ENCODE measurements around the gene LRMDA. TPM values are rescaled to one million over a fixed set of nuclear protein-coding genes. Genes with fewer than 3 reads are reported as not detected.

The LRMDA gene
- total and polyA plus RNA-seq, 7 donors, result 2.8 to 22.2 (median 9.0) TPM

GRCh38 chr10:75645704-75646103 is 214.3 kb downstream of the LRMDA start:
- Histone ChIP-seq H3K4me3 (no peak overlapping the region), H3K27me3 (no peaks in the 10 kb centered on the region), H3K4me1 (peaks cover 0 to 6% (median 0%) of the 10 kb centered on the region in 4 donors), H3K27ac (no peak overlapping the region), H3K9me3 (no peaks in the 10 kb centered on the region), H3K36me3 (no peaks in the 10 kb centered on the region)
- no peak for TF ChIP-seq POLR2AphosphoS5 (IDR thresholded peaks at IDR 0.05)
- TF ChIP-seq POLR2A (IDR thresholded peaks at IDR 0.05), result no peak
- no peak for TF ChIP-seq CTCF (IDR thresholded peaks at IDR 0.05)
- no peak for TF ChIP-seq EP300 (IDR thresholded peaks at IDR 0.05)
- intact Hi-C loops (cut with DNase I), result no loop called here
- 89 to 90% methylated on average over 1 of the region's 1 CpG for WGBS, 2 donors
- no peak for DNase-seq

- H3K27me3 ChIP-seq, result no peaks in the 10 kb centered on the region
- DNase-seq, result no peak
- H3K4me3 ChIP-seq, result no peak overlapping the region
- H3K9me3 ChIP-seq, result no peaks in the 10 kb centered on the region
- TF ChIP-seq POLR2A (IDR thresholded peaks at IDR 0.05) (no peak), EP300 (IDR thresholded peaks at IDR 0.05) (no peak), POLR2AphosphoS5 (IDR thresholded peaks at IDR 0.05) (no peak), CTCF (IDR thresholded peaks at IDR 0.05) (no peak)
- no peak overlapping the region for H3K27ac ChIP-seq
- intact Hi-C loops (cut with DNase I), result no loop called here
- WGBS, 2 donors, result 89 to 91% methylated on average over 19 of the region's 19 CpGs
- peaks cover 0 to 8% (median 0%) of the 10 kb centered on the region in 4 donors for H3K4me1 ChIP-seq
- H3K36me3 ChIP-seq, result no peaks in the 10 kb centered on the region
These were observed 214.9 kb downstream of the LRMDA start for GRCh38 chr10:75646218-75646915.

DNA sequence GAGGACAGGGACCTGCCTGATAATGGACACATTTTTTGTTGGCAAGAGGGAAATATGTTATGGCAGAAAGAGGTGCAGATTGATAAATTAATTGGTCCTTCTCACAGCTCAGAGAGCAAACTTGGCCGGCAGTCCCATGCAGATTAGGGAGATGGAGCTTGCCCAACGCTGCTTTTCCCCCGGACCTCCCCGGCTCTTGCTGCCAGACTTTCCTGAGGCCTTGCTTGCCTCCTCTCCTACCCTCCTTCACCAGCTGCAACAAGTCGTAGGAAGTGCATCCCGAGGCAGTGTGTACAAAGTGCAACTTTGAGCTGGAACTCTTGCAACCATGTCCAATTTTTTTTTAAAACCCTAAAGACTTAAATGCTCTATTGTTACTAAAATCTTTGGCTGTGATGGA is 215.5 kb downstream of the LRMDA start:
- WGBS, 2 donors, result 56 to 71% methylated on average over 6 of the region's 6 CpGs
- Histone ChIP-seq H3K36me3 (no peaks in the 10 kb centered on the region), H3K9me3 (no peaks in the 10 kb centered on the region), H3K27ac (no peak overlapping the region), H3K4me1 (peaks cover 0 to 13% (median under 1%) of the 10 kb centered on the region in 4 donors), H3K27me3 (no peaks in the 10 kb centered on the region), H3K4me3 (no peak overlapping the region)
- intact Hi-C loops (cut with DNase I), result no loop called here
- no peak for DNase-seq
- TF ChIP-seq CTCF (IDR thresholded peaks at IDR 0.05) (no peak), POLR2A (IDR thresholded peaks at IDR 0.05) (no peak), EP300 (IDR thresholded peaks at IDR 0.05) (no peak), POLR2AphosphoS5 (IDR thresholded peaks at IDR 0.05) (no peak)

DNA sequence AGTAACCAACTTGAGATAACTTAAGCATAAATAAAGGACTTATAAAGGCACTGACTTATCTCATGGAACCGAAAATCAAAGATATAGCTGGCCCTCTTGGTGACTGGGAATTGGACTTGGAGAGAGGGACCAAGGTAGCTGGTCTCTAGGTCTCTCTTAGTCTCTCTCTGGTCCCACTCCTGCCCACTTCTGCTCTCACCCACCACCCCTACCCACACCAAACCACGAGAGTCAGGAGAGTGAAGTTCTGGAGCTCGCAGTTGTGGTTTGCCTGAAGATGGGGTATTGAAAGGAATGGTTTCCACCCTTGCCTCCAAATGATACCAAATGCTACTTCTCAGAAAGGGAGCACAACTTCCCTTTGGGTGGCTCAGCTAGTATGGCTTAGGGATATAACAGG is 216.3 kb downstream of the LRMDA start:
- Histone ChIP-seq H3K4me3 (no peak overlapping the region), H3K27ac (no peak overlapping the region), H3K9me3 (no peaks in the 10 kb centered on the region), H3K4me1 (peaks cover 0 to 21% (median 4%) of the 10 kb centered on the region in 4 donors), H3K36me3 (no peaks in the 10 kb centered on the region), H3K27me3 (no peaks in the 10 kb centered on the region)
- intact Hi-C loops (cut with DNase I), result no loop called here
- 76 to 92% methylated on average over 3 of the region's 3 CpGs for WGBS, 2 donors
- no peak for TF ChIP-seq POLR2AphosphoS5 (IDR thresholded peaks at IDR 0.05)
- TF ChIP-seq POLR2A (IDR thresholded peaks at IDR 0.05), result no peak
- TF ChIP-seq CTCF (IDR thresholded peaks at IDR 0.05), result no peak
- no peak for DNase-seq

DNA sequence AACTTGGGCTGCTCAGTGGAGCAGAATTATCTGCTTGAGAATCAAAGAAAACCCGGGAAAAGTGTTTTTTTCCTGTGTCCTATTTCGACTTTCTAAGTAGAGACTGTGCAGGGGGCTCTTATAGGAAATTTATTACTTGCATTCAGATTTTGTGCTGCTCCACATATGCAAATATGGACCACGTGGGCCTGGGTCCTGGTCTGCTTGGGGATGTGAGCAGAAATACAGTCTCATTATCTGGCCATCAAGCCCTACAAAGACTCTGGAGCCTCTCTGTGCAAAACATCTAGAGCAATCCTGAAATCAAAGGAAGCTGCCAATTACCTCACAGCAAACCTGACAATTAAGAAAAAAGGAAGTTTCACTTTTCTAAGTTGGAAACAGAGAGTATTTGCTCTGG is 216.9 kb downstream of the LRMDA start:
- Histone ChIP-seq H3K27me3 (no peaks in the 10 kb centered on the region), H3K36me3 (no peaks in the 10 kb centered on the region), H3K9me3 (no peaks in the 10 kb centered on the region), H3K4me1 (peaks cover 0 to 28% (median 4%) of the 10 kb centered on the region in 4 donors), H3K4me3 (no peak overlapping the region), H3K27ac (no peak overlapping the region)
- intact Hi-C loops (cut with DNase I), result no loop called here
- 69 to 80% methylated on average over 3 of the region's 3 CpGs for WGBS, 2 donors
- TF ChIP-seq POLR2A (IDR thresholded peaks at IDR 0.05), result no peak
- TF ChIP-seq POLR2AphosphoS5 (IDR thresholded peaks at IDR 0.05), result no peak
- TF ChIP-seq CTCF (IDR thresholded peaks at IDR 0.05), result no peak
- TF ChIP-seq EP300 (IDR thresholded peaks at IDR 0.05), result no peak
- no peak for DNase-seq

Data from sigmoid colon (tissue), 7 donors.